Ovary (tissue), 9 donors: ENCODE measurements around the gene C10orf143. TPM values are rescaled to one million over a fixed set of nuclear protein-coding genes. Genes with fewer than 3 reads are reported as not detected.
"Not testable (repeated sequence)": the region's sequence is repeated elsewhere in the genome, so short reads cannot be mapped to it uniquely, and the experiment has no call there.

Source experiments
- DNase-seq, 5 donors: peaks; one replicate each; pipeline ENCODE4 v3.0.0-alpha.2; 2019 to 2020
- H3K27ac ChIP-seq, 2 donors: fragments of 200-600 bp; one replicate each; pipeline versions ENCODE4 v1.5.1 to v1.8.0; 2019 to 2022
- H3K27me3 ChIP-seq: fragments of 200-600 bp; one replicate; pipeline ENCODE4 v1.8.0; 2022
- H3K36me3 ChIP-seq: fragments of 200-600 bp; sonication (generic); one replicate; pipeline ENCODE4 v1.5.1; 2019
- H3K4me1 ChIP-seq: one replicate; pipeline ENCODE4 v1.8.1; 2013; ENCODE audit warnings: mild to moderate bottlenecking, moderate library complexity; ENCODE audit not compliant: insufficient read depth
- H3K4me3 ChIP-seq: fragments of 200-600 bp; sonication (generic); one replicate; pipeline ENCODE4 v1.5.1; 2017
- H3K9me3 ChIP-seq, 2 donors: fragments of 200-600 bp in 1 of 2; sonication (generic) in 1 of 2; one replicate each; pipeline versions ENCODE4 v1.5.1 to v1.8.1; 2013 to 2019; ENCODE audit warnings: mild to moderate bottlenecking in 1 of 2, moderate library complexity in 1 of 2
- CTCF ChIP-seq, 3 donors: fragments of 450-650 bp in 2 of 3; fragments of 200-600 bp in 1 of 3; IDR thresholded peaks; one replicate each; pipeline versions ENCODE4 v1.5.1 to v1.8.0; 2016 to 2022; ENCODE audit warnings: antibody characterized with exemption in 3 of 3, mild to moderate bottlenecking in 1 of 3
- EP300 ChIP-seq: sonication (generic); formaldehyde crosslinking; IDR thresholded peaks from one replicate; pipeline ENCODE4 v1.6.1; 2017; ENCODE audit warnings: antibody characterized with exemption
- POLR2A ChIP-seq: fragments of 450-650 bp; IDR thresholded peaks from one replicate; pipeline ENCODE4 v1.6.1; 2017; ENCODE audit warnings: antibody characterized with exemption, mild to moderate bottlenecking, moderate library complexity
- WGBS, 3 donors: extraction: QIAGEN DNeasy Blood & Tissue Kit in 1 of 3; methylation state at CpG; one replicate each; pipeline versions ENCODE4 v1.1.5 to v1.1.7; 2013 to 2017; 5-methylcytosine and 5-hydroxymethylcytosine counted together
- intact Hi-C, 4 donors: fragments of 100-400 bp; cut with DNase I; formaldehyde crosslinking; loops; one replicate each; pipeline versions ENCODE4 v1.11.0 to v1.15.1; 2022 to 2023
- polyA plus RNA-seq, 2 donors: library from polyadenylated mRNA; stranded (reverse); fragments of 200-250 nt in 1 of 2; fragments of 350-450 nt in 1 of 2; fragmentation: Illumina TruSeq in 1 of 2; extraction: RNeasy Lipid Tissue Mini Kit (QIAGEN cat#74804) in 1 of 2; gene quantifications; one replicate each; pipeline ENCODE4 v1.2.3, GENCODE V29; 2013 to 2014
- total RNA-seq, 7 donors: library from RNA; depleted of rRNA in 2 of 7; stranded (reverse); fragments of >200 nt in 2 of 7; fragmentation: NEBNext Ultra II Directional in 3 of 7; extraction: Animal tissue kit (Norgen Biotek cat#: 25700) in 3 of 7; gene quantifications; one replicate each; pipeline versions ENCODE4 v1.1.0 to v1.2.4, GENCODE V29; 2016 to 2023
- donor health status: DM: no; HTN: no; CAD: no; lungs with moderate emphysema.
- donor health status: DM: no; HTN: no; CAD: no.
- donor health status: Bipolar disorder and iron deficiency.
- donor health status: DM: yes; HTN: yes; CAD: no.
- donor health status: DM: no; HTN: no; CAD: no.
- donor health status: DM: yes; HTN: yes; CAD: no.

The C10orf143 gene
- total and polyA plus RNA-seq, 9 donors = 3.1 to 10.3 (median 5.9) TPM

DNA sequence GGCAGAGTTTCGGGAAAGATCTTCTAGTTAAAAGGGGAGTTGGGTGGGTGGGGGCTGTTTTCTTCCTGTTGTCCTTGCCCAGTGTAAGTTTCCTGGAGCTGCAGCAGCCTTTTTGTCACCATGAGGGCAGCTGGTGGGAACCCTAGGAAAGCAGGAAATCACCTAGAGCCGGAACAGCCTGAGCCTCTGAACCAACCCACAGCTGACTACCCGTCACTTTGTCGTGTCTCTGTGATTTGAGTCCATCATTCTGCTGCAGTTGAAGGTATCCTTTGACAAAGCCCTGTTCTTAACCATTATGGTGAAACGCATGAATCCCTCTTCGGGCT is 1.2 kb upstream of the C10orf143 start:
- Histone ChIP-seq H3K4me1 (peaks cover 9% of the 10 kb centered on the region), H3K9me3 (no peaks in the 10 kb centered on the region), H3K27me3 (no peaks in the 10 kb centered on the region), H3K27ac (peak overlapping the region in 1 of 2 donors; percentile 89), H3K4me3 (peak overlapping the region; percentile 86), H3K36me3 (no peaks in the 10 kb centered on the region)
- no peak for TF ChIP-seq EP300
- no peak for TF ChIP-seq CTCF (IDR thresholded peaks at IDR 0.05)
- TF ChIP-seq POLR2A = no peak
- DNase-seq = no peak
- WGBS, 3 donors = 77 to 78% (median 77%) methylated on average over 6 of the region's 6 CpGs
- intact Hi-C loops = loop anchor here in 2 of 4 donors (2.0 kb wide), 2 partner anchors 23 to 25 kb away; partner anchors contain the start of gene GLRX3 (in 1 of the 2)

DNA sequence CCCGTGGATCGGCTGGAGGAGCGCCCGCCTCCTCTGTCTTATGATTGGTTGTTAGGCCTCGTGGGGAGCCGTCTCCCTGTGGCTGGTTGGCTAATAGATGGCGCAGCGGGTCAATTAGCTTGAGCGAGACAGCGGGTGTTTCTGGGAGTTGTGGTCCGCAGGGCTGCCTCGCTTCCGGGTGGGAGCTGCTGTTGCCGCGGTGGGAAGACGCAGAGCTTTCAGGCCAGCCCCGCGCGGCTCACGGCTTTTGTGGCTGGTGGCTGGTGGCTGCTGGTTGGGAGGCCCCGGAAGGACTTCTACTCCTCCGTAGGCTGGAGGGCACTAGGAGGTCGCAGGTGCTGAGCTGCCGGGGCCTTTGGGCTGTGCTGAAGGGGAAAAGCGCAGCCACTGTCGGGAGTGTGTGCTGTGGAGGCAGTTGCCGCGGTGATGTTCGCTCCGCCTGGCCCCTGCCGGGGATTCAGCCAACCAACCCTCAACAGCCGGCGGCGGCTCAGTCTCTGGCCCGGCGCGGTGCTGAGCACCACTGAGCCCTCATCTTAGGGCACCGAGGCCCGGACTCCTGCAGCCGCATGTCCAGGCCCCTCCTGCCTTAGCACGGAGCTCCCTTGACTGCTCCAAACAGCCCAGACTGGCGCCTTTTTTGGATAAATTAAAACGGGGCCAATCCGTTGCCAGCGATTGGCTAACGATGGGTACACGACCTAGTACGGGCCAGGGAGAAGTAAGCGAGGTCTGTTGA is 652 bp upstream of the C10orf143 start:
- intact Hi-C loops = loop anchor here in 1 of 4 donors (2.0 kb wide), 1 partner anchor 26 kb away; the partner anchor contains the start of gene GLRX3
- peak overlapping the region; percentile 35 to 89 for H3K27ac ChIP-seq
- 0% methylated on average over 45 to 49 of the region's 49 CpGs for WGBS, 3 donors
- TF ChIP-seq EP300 (no peak), POLR2A (peak; percentile 64)
- peak overlapping the region; percentile 86 for H3K4me3 ChIP-seq
- H3K4me1 ChIP-seq = peaks cover 9% of the 10 kb centered on the region
- no peaks in the 10 kb centered on the region for H3K27me3 ChIP-seq
- DNase-seq = peak; percentile 94 to 96 (median 95)
- H3K9me3 ChIP-seq = no peaks in the 10 kb centered on the region
- H3K36me3 ChIP-seq = no peaks in the 10 kb centered on the region

GRCh38 chr10:130109796-130110245 is 809 bp downstream of the C10orf143 start:
- Histone ChIP-seq H3K36me3 (no peaks in the 10 kb centered on the region), H3K27ac (peak overlapping the region; percentile 35 to 89), H3K27me3 (no peaks in the 10 kb centered on the region), H3K4me3 (peak overlapping the region; percentile 86), H3K9me3 (no peaks in the 10 kb centered on the region), H3K4me1 (peaks cover 9% of the 10 kb centered on the region)
- intact Hi-C loops = loop anchor here in 1 of 4 donors (2.0 kb wide), 1 partner anchor 27 kb away; the partner anchor contains the start of gene GLRX3
- peak; percentile 66 to 85 (median 70) for DNase-seq
- TF ChIP-seq CTCF (IDR thresholded peaks at IDR 0.05) (peak; percentile 63 to 73 (median 67)), POLR2A (no peak), EP300 (no peak)
- whole genome bisulfite sequencing, 3 donors = 1 to 2% (median 1%) methylated on average over 9 of the region's 9 CpGs

- Histone ChIP-seq H3K27me3 (no peaks in the 10 kb centered on the region), H3K9me3 (no peaks in the 10 kb centered on the region), H3K4me3 (no peak overlapping the region), H3K27ac (no peak overlapping the region), H3K36me3 (no peaks in the 10 kb centered on the region), H3K4me1 (peaks cover 9% of the 10 kb centered on the region)
- intact Hi-C loops = no loop called here
- no peak for DNase-seq
- no peak for TF ChIP-seq POLR2A
- no peak for TF ChIP-seq EP300
- TF ChIP-seq CTCF (IDR thresholded peaks at IDR 0.05) = no peak
- 60 to 62% (median 61%) methylated on average over 6 of the region's 6 CpGs for WGBS, 3 donors
Observed at GRCh38 chr10:130108934-130109604, 1.6 kb downstream of the C10orf143 start.

DNA sequence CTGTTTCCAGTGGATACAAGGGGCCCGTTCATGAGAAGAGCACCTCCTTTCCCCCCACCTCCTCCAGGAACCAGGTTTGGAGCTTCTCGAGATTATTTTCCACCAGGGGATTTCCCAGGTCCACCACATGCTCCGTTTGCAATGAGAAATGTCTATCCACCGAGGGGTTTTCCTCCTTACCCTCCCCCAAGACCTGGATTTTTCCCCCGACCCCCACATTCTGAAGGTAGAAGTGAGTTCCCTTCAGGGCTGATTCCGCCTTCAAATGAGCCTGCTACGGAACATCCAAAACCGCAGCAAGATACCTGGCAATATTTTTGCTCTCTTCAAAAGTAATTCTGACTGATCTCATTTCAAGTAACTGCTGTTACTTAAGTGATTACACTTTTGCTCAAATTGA is 2.5 kb downstream of the C10orf143 start:
- intact Hi-C loops, H3K27me3 ChIP-seq, H3K4me1 ChIP-seq, H3K9me3 ChIP-seq, H3K27ac ChIP-seq, DNase-seq, H3K36me3 ChIP-seq, H3K4me3 ChIP-seq: not testable (repeated sequence)
- WGBS, 3 donors = 80 to 89% (median 88%) methylated on average over 8 of the region's 8 CpGs
